Measurements from ENCODE around the gene NCAPD3. TPM values are rescaled to one million over a fixed set of nuclear protein-coding genes. Genes with fewer than 3 reads are reported as not detected.
A peak's percentile ranks its signal among the peaks of the same experiment; 100 is the strongest.

Gene NCAPD3
- total and polyA plus RNA-seq, 9 of the 15 experiments (the other 6 are each of a cell fraction or from before 2014, with no cell fraction given), result 23.6 to 80.6 (median 58.6) TPM

- no peaks in the 10 kb centered on the region for H3K27me3 ChIP-seq (ENCODE audit: control insufficient read depth in 2 of 2, insufficient read depth in 2 of 2, low read length in 2 of 2)
- in situ Hi-C loops (cut with MboI), result no loop called here
- TF ChIP-seq ZNF780A (CRISPR knock-in tag; IDR thresholded peaks at IDR 0.05) (no peak), SLC30A9 (CRISPR knock-in tag; IDR thresholded peaks at IDR 0.05) (no peak), TEAD2 (tag; IDR thresholded peaks at IDR 0.05) (no peak), REST (IDR thresholded peaks at IDR 0.05; ENCODE audit: borderline replicate concordance) (no peak), REST (CRISPR knock-in tag; IDR thresholded peaks at IDR 0.05; ENCODE audit: low read depth) (no peak), ZFP30 (CRISPR knock-in tag; IDR thresholded peaks at IDR 0.05; ENCODE audit: borderline replicate concordance) (no peak), MECOM (CRISPR knock-in tag; IDR thresholded peaks at IDR 0.05) (no peak), MEF2A (IDR thresholded peaks at IDR 0.05; ENCODE audit: control insufficient read depth, low read depth, low read length) (no peak), HDAC2 (IDR thresholded peaks at IDR 0.05) (peak; percentile 37; the same call in 1 of the 2 replicates), PML (IDR thresholded peaks at IDR 0.05; ENCODE audit: low read length) (peak; percentile 43; the same call in 1 of the 2 replicates), TOE1 (IDR thresholded peaks at IDR 0.05; ENCODE audit: borderline replicate concordance) (no peak), TOE1 (CRISPR knock-in tag; IDR thresholded peaks at IDR 0.05; ENCODE audit: borderline replicate concordance, low read depth) (no peak), GTF2E2 (tag; IDR thresholded peaks at IDR 0.05) (no peak)
Measured at GRCh38 chr11:134253188-134253993, 29.6 kb upstream of the NCAPD3 start, which contains the start of the genes ACAD8 and THYN1. Gene ACAD8 (plus strand): TSS chr11:134253568. CDS start chr11:134253601, 33 bp downstream. Gene THYN1 (minus strand): TSS chr11:134253352. CDS start chr11:134252882, 470 bp downstream.

More at GRCh38 chr11:134253188-134253993, 29.6 kb upstream of the NCAPD3 start, which contains the start of the genes ACAD8 and THYN1:
- POLR2A ChIA-PET, result interaction anchor here (0.6 to 1.6 kb wide), 3 partner anchors 9 to 87 kb away, joined by 3 to 8 read pairs (median 4); no protein-coding TSS in a partner anchor
- H3K9me1 ChIP-seq (ENCODE audit: control insufficient read depth, insufficient read depth, low read length), result no peaks in the 10 kb centered on the region
- FAIRE-seq (peak; percentile 95), DNase-seq (ENCODE audit: extremely low read depth in 1 of 4, low spot score in 3 of 4) (peak; percentile 97 to 98 (median 97)), ATAC-seq (peak; percentile 99)
- CTCF ChIA-PET (ENCODE audit: low intra/inter-chr PET ratio), result no interaction called here
- H4K20me1 ChIP-seq (replicated peaks; ENCODE audit: control insufficient read depth, insufficient read depth, low read length), result no peaks in the 10 kb centered on the region
- peak within 1 kb of the TSS; percentile 96 for H3K4me2 ChIP-seq (ENCODE audit: insufficient read depth, low read length)
- H2AFZ ChIP-seq (ENCODE audit: low read depth, low read length), result peak within 1 kb of the TSS; percentile 98
- under 1% methylated on average over 58 of the region's 70 CpGs for WGBS (ENCODE audit: insufficient coverage, low coverage, missing lambda C conversion rate)
- H3K27ac ChIP-seq (ENCODE audit: extremely low read depth, low read depth, low read length), result peak within 1 kb of the TSS; percentile 54
- H3K79me2 ChIP-seq (ENCODE audit: control insufficient read depth, insufficient read depth, low read length), result peaks cover 32% of the 10 kb centered on the region
- H3K4me1 ChIP-seq (replicated peaks in 1 of 2; ENCODE audit: control insufficient read depth in 2 of 2, insufficient read depth in 2 of 2, low read length in 2 of 2), result peaks cover 3 to 17% of the 10 kb centered on the region in 2 experiments; a peak in 4 of 5 replicates
- BruUV-seq (replicated peaks), result no TSS peak
- H3K9me3 ChIP-seq (replicated peaks; ENCODE audit: control insufficient read depth, insufficient read depth, low read depth, low read length), result no peaks in the 10 kb centered on the region
- peaks cover 45% of the 10 kb centered on the region for H3K36me3 ChIP-seq (ENCODE audit: control insufficient read depth, insufficient read depth, low read length)
- H3K4me3 ChIP-seq, result peak within 1 kb of the TSS; percentile 92
- intact Hi-C loops (cut with micrococcal nuclease), result loop anchor here (1.0 to 2.0 kb wide), 2 partner anchors 28 to 47 kb away; no protein-coding TSS in a partner anchor
- H3K9ac ChIP-seq (ENCODE audit: insufficient read depth in 1 of 2, low read depth in 2 of 2, low read length in 2 of 2), result peak within 1 kb of the TSS; percentile 70 to 97
